Epithelial cell of esophagus (primary cell): ENCODE data around the gene ITGA2.

ENCODE experiments used
- DNase-seq: peaks from one replicate; pipeline ENCODE4 v3.0.0; 2010; ENCODE audit warnings: low read depth
- H3K4me3 ChIP-seq: 2 replicates; pipeline ENCODE4 v1.5.1; 2011; ENCODE audit warnings: mild to moderate bottlenecking, low read length, control low read depth
- CTCF ChIP-seq: IDR thresholded peaks from 2 replicates; pipeline ENCODE4 v1.5.1; 2011; ENCODE audit warnings: low read depth, mild to moderate bottlenecking, low read length, control low read depth, inconsistent platforms; ENCODE audit not compliant: insufficient read depth; ENCODE audit errors: missing control alignments

Gene ITGA2

GRCh38 chr5:53025487-53025886 lies 36.3 kb downstream of the ITGA2 start:
- H3K4me3 ChIP-seq: no peak overlapping the region
- TF ChIP-seq CTCF: no peak
- DNase-seq: no peak

- peak; percentile 97 for DNase-seq
- H3K4me3 ChIP-seq: no peak overlapping the region
- no peak for TF ChIP-seq CTCF
These were observed 38.8 kb downstream of the ITGA2 start for GRCh38 chr5:53027913-53028312.

- DNase-seq: peak; percentile 58
- H3K4me3 ChIP-seq: no peak overlapping the region
- TF ChIP-seq CTCF: no peak
These were observed 40.5 kb downstream of the ITGA2 start for GRCh38 chr5:53029608-53030007.

- no peak for DNase-seq
- no peak for TF ChIP-seq CTCF
- H3K4me3 ChIP-seq: no peak overlapping the region
These were observed 41.7 kb downstream of the ITGA2 start for GRCh38 chr5:53030893-53031292.

- H3K4me3 ChIP-seq: no peak overlapping the region
- TF ChIP-seq CTCF: no peak
- DNase-seq: peak; percentile 93
These were observed 42.5 kb downstream of the ITGA2 start for GRCh38 chr5:53031695-53032096.

GRCh38 chr5:53032188-53032587 lies 43.0 kb downstream of the ITGA2 start:
- no peak overlapping the region for H3K4me3 ChIP-seq
- no peak for DNase-seq
- TF ChIP-seq CTCF: no peak

GRCh38 chr5:53034832-53035231 lies 45.7 kb downstream of the ITGA2 start:
- no peak overlapping the region for H3K4me3 ChIP-seq
- no peak for DNase-seq
- TF ChIP-seq CTCF: no peak
